ENCODE data around the gene TECPR1. TPM values are rescaled to one million over a fixed set of nuclear protein-coding genes. Genes with fewer than 3 reads are reported as not detected.

TECPR1 gene
- total and polyA plus RNA-seq, 2 donors (not counting 1 experiment from before 2014, with no cell fraction given), result 3.7 to 39.0 TPM

- no peak for DNase-seq (ENCODE audit: low read depth in 2 of 2)
- Histone ChIP-seq H3K9me3 (ENCODE audit: control insufficient read depth, insufficient read depth, low read depth, low read length) (no peaks in the 10 kb centered on the region), H3K4me3 (replicated peaks in 1 of 4; ENCODE audit: control extremely low read depth in 1 of 4, insufficient read depth in 1 of 4, low read depth in 3 of 4, low read length in 4 of 4) (no peak overlapping the region), H3K4me1 (ENCODE audit: control insufficient read depth, extremely low read depth, insufficient read depth, low read length) (no peaks in the 10 kb centered on the region), H3K27me3 (ENCODE audit: control insufficient read depth, insufficient read depth, low read length) (no peaks in the 10 kb centered on the region), H4K20me1 (ENCODE audit: control insufficient read depth, extremely low read depth, insufficient read depth, low read length) (no peaks in the 10 kb centered on the region), H3K4me2 (ENCODE audit: extremely low read depth, insufficient read depth, low read length) (no peak overlapping the region), H3K9ac (ENCODE audit: insufficient read depth, low read length) (no peak overlapping the region), H3K27ac (ENCODE audit: insufficient read depth, low read length) (no peak overlapping the region), H2AFZ (ENCODE audit: low read length) (no peak overlapping the region), H3K79me2 (ENCODE audit: control insufficient read depth, insufficient read depth, low read length) (no peaks in the 10 kb centered on the region), H3K36me3 (ENCODE audit: control insufficient read depth, insufficient read depth, low read length) (no peaks in the 10 kb centered on the region)
- TF ChIP-seq, protein P1, sequence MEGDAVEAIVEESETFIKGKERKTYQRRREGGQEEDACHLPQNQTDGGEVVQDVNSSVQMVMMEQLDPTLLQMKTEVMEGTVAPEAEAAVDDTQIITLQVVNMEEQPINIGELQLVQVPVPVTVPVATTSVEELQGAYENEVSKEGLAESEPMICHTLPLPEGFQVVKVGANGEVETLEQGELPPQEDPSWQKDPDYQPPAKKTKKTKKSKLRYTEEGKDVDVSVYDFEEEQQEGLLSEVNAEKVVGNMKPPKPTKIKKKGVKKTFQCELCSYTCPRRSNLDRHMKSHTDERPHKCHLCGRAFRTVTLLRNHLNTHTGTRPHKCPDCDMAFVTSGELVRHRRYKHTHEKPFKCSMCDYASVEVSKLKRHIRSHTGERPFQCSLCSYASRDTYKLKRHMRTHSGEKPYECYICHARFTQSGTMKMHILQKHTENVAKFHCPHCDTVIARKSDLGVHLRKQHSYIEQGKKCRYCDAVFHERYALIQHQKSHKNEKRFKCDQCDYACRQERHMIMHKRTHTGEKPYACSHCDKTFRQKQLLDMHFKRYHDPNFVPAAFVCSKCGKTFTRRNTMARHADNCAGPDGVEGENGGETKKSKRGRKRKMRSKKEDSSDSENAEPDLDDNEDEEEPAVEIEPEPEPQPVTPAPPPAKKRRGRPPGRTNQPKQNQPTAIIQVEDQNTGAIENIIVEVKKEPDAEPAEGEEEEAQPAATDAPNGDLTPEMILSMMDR (conservative IDR thresholded peaks at IDR 0.05 in 1 of 2, IDR thresholded peaks at IDR 0.05 in 1 of 2; ENCODE audit: low read depth in 1 of 2, low read length in 2 of 2), result no peak
- TF ChIP-seq EZH2 (IDR thresholded peaks at IDR 0.05; ENCODE audit: low read length, missing control alignments), result no peak
These were observed 74.5 kb downstream of the TECPR1 start for GRCh38 chr7:98177553-98177952.

DNA sequence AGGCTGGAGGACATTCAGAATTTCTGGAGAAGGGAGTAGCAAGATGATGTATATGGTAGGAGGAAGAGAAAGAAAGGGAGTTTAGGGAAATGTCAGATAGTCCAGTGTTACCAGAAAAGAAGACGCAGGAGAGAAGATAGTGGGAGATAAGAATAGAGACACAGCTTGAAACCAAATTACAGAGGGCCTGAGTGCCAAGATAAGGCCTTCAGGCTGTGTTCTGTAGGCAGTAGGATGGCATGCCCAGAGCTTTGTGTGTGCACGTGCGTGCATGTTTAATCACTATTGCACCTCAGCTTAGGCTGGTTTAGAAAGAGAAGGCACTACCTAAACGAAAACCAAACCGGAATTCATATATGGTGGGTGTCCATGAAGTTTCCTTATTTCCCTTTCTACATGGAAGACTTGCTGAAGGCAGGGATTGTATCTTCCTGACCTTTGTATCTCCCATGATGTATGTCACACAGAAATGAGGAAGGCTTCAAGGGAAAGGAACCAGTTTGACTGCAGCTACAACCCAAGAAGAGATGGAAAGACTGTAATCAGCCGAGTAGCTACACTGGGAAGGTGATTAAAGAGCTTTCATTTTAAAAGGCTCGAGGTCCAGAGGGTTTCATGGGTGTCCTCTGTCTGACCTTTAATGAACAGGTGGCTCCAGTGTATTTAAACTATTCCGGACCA is 76.6 kb downstream of the TECPR1 start:
- H2AFZ ChIP-seq (ENCODE audit: low read length), result no peak overlapping the region
- no peak overlapping the region for H3K27ac ChIP-seq (ENCODE audit: insufficient read depth, low read length)
- H3K4me2 ChIP-seq (ENCODE audit: extremely low read depth, insufficient read depth, low read length), result no peak overlapping the region
- H4K20me1 ChIP-seq (ENCODE audit: control insufficient read depth, extremely low read depth, insufficient read depth, low read length), result no peaks in the 10 kb centered on the region
- H3K9me3 ChIP-seq (ENCODE audit: control insufficient read depth, insufficient read depth, low read depth, low read length), result no peaks in the 10 kb centered on the region
- H3K4me3 ChIP-seq (replicated peaks in 1 of 4; ENCODE audit: control extremely low read depth in 1 of 4, insufficient read depth in 1 of 4, low read depth in 3 of 4, low read length in 4 of 4), result no peak overlapping the region
- H3K79me2 ChIP-seq (ENCODE audit: control insufficient read depth, insufficient read depth, low read length), result no peaks in the 10 kb centered on the region
- no peak for DNase-seq (ENCODE audit: low read depth in 2 of 2)
- TF ChIP-seq, protein P1 (conservative IDR thresholded peaks at IDR 0.05 in 1 of 2, IDR thresholded peaks at IDR 0.05 in 1 of 2; ENCODE audit: low read depth in 1 of 2, low read length in 2 of 2), result no peak
- TF ChIP-seq EZH2 (IDR thresholded peaks at IDR 0.05; ENCODE audit: low read length, missing control alignments), result no peak
- H3K27me3 ChIP-seq (ENCODE audit: control insufficient read depth, insufficient read depth, low read length), result no peaks in the 10 kb centered on the region
- H3K36me3 ChIP-seq (ENCODE audit: control insufficient read depth, insufficient read depth, low read length), result no peaks in the 10 kb centered on the region
- H3K4me1 ChIP-seq (ENCODE audit: control insufficient read depth, extremely low read depth, insufficient read depth, low read length), result no peaks in the 10 kb centered on the region
- no peak overlapping the region for H3K9ac ChIP-seq (ENCODE audit: insufficient read depth, low read length)

DNA sequence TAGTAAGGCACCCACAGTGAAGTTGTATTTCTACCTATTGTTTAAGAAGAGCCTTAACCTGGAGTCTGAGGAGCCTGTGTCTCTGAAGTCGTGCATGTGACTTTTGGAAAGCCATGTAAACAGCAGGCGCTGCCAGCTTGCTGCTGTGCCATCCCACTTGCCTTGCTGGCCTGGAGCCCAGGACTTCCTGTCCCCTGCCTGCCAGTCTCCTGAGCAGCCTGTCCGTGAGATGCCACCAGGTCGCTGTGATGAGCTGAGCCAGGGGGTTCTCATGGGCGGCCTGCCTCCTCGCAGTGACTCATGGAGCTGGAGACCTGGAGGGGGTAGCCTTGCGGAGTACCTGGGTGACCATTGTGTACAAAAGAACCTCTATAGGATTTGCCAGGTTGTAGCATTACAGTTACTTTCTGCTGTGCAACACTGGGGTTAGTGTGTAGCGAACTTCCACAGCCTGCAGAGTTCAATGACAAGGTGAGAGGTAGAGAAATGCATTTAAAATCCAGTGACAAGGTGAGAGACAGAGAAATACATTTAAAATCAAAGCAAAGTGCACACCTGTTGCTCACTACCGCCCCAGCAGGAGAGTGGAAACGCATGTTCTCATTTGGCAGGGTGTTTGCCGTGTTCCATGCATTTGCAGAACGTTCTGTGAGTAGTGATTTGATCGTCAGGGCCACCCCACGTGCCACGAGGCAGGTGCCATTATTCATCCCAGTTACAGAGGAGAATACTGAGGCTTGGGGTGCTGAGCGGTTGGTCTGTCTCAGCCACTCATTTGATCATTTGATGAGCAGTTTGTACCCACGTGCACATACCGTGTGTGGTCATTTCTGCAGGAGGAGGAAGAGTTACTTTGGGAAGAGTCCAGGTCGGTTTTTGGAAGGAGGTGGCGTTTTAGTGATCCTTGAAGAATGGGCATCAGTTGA is 77.4 kb downstream of the TECPR1 start:
- H4K20me1 ChIP-seq (ENCODE audit: control insufficient read depth, extremely low read depth, insufficient read depth, low read length), result no peaks in the 10 kb centered on the region
- no peak overlapping the region for H3K27ac ChIP-seq (ENCODE audit: insufficient read depth, low read length)
- H3K4me3 ChIP-seq (replicated peaks in 1 of 4; ENCODE audit: control extremely low read depth in 1 of 4, insufficient read depth in 1 of 4, low read depth in 3 of 4, low read length in 4 of 4), result no peak overlapping the region
- no peak overlapping the region for H3K9ac ChIP-seq (ENCODE audit: insufficient read depth, low read length)
- H3K36me3 ChIP-seq (ENCODE audit: control insufficient read depth, insufficient read depth, low read length), result no peaks in the 10 kb centered on the region
- H2AFZ ChIP-seq (ENCODE audit: low read length), result no peak overlapping the region
- no peaks in the 10 kb centered on the region for H3K4me1 ChIP-seq (ENCODE audit: control insufficient read depth, extremely low read depth, insufficient read depth, low read length)
- no peak for DNase-seq (ENCODE audit: low read depth in 2 of 2)
- no peak overlapping the region for H3K4me2 ChIP-seq (ENCODE audit: extremely low read depth, insufficient read depth, low read length)
- H3K9me3 ChIP-seq (ENCODE audit: control insufficient read depth, insufficient read depth, low read depth, low read length), result no peaks in the 10 kb centered on the region
- no peaks in the 10 kb centered on the region for H3K79me2 ChIP-seq (ENCODE audit: control insufficient read depth, insufficient read depth, low read length)
- H3K27me3 ChIP-seq (ENCODE audit: control insufficient read depth, insufficient read depth, low read length), result no peaks in the 10 kb centered on the region
- TF ChIP-seq EZH2 (IDR thresholded peaks at IDR 0.05; ENCODE audit: low read length, missing control alignments), result no peak
- TF ChIP-seq, protein P1 (conservative IDR thresholded peaks at IDR 0.05 in 1 of 2, IDR thresholded peaks at IDR 0.05 in 1 of 2; ENCODE audit: low read depth in 1 of 2, low read length in 2 of 2), result no peak
